Lung (tissue), 12 donors: Measurements from ENCODE around the gene NAALADL2. TPM values are rescaled to one million over a fixed set of nuclear protein-coding genes. Genes with fewer than 3 reads are reported as not detected.
"Not testable (repeated sequence)": the region's sequence is repeated elsewhere in the genome, so short reads cannot be mapped to it uniquely, and the experiment has no call there.

Experiments
- ATAC-seq: fragments of 200-7000 bp; cut with Tn5 transposase; one replicate; pipeline ENCODE4 v1.9.1; 2020; ENCODE audit warnings: moderate number of reproducible peaks; ENCODE audit not compliant: insufficient read depth, low FRiP score
- DNase-seq, 3 donors: peaks; one replicate each; pipeline ENCODE4 v3.0.0-alpha.2; 2013 to 2017
- H3K27ac ChIP-seq, 2 donors: one replicate each; pipeline ENCODE4 v1.5.1; 2013; ENCODE audit warnings: mild to moderate bottlenecking in 2 of 2, moderate library complexity in 2 of 2, control low read depth in 1 of 2, inconsistent platforms in 1 of 2, low read depth in 1 of 2, low read length in 1 of 2
- H3K27me3 ChIP-seq, 3 donors: one replicate each; pipeline ENCODE4 v1.5.1; 2013; ENCODE audit warnings: low read length in 2 of 3; ENCODE audit not compliant: control insufficient read depth in 3 of 3, insufficient read depth in 3 of 3
- H3K36me3 ChIP-seq, 4 donors: one replicate each; pipeline ENCODE4 v1.5.1; 2013; ENCODE audit warnings: low read length in 4 of 4, mild to moderate bottlenecking in 1 of 4, moderate library complexity in 1 of 4; ENCODE audit not compliant: control insufficient read depth in 4 of 4, insufficient read depth in 4 of 4
- H3K4me1 ChIP-seq, 5 donors: one replicate each; pipeline ENCODE4 v1.5.1; 2013; ENCODE audit warnings: low read length in 5 of 5, mild to moderate bottlenecking in 2 of 5, moderate library complexity in 1 of 5; ENCODE audit not compliant: control insufficient read depth in 5 of 5, insufficient read depth in 5 of 5
- H3K4me3 ChIP-seq: one replicate; pipeline ENCODE4 v1.5.1; 2013; ENCODE audit warnings: mild to moderate bottlenecking, control low read depth, moderate library complexity
- H3K9ac ChIP-seq, 2 donors: one replicate each; pipeline ENCODE4 v1.5.1; 2013; ENCODE audit warnings: low read length in 2 of 2, control low read depth in 1 of 2; ENCODE audit not compliant: insufficient read depth in 1 of 2
- H3K9me3 ChIP-seq, 4 donors: one replicate each; pipeline ENCODE4 v1.5.1; 2013; ENCODE audit warnings: low read length in 3 of 4, mild to moderate bottlenecking in 1 of 4, moderate library complexity in 1 of 4; ENCODE audit not compliant: control insufficient read depth in 4 of 4, insufficient read depth in 3 of 4
- WGBS, 2 donors: extraction: QIAGEN DNeasy Blood & Tissue Kit; methylation state at CpG; one replicate each; pipeline ENCODE4 v1.1.7; 2013; 5-methylcytosine and 5-hydroxymethylcytosine counted together
- polyA plus RNA-seq, 2 donors: library from polyadenylated mRNA; stranded (reverse); fragments of 200-250 nt; gene quantifications; one replicate each; pipeline ENCODE4 v1.2.1, GENCODE V29; 2013
- total RNA-seq, 2 donors: library from RNA; depleted of rRNA in 1 of 2; stranded (reverse); fragments of >200 nt in 1 of 2; gene quantifications; one replicate each; pipeline ENCODE4 v1.2.1, GENCODE V29; 2014 to 2021
- TF ChIP-seq, protein P1 (sequence below): IDR thresholded peaks from 2 replicates; pipeline ENCODE4 v1.5.1; 2012; ENCODE audit warnings: mild to moderate bottlenecking; ENCODE audit errors: control extremely low read depth, extremely low read depth
- donor health status: control.
- donor health status: control.
- donor health status: Bipolar disorder and iron deficiency.
- donor health status: healthy.
- donor health status: DM: yes; HTN: yes; CAD: no.

Gene NAALADL2
- total and polyA plus RNA-seq, 4 donors: 0.49 to 46.7 (median 4.7) TPM

DNA sequence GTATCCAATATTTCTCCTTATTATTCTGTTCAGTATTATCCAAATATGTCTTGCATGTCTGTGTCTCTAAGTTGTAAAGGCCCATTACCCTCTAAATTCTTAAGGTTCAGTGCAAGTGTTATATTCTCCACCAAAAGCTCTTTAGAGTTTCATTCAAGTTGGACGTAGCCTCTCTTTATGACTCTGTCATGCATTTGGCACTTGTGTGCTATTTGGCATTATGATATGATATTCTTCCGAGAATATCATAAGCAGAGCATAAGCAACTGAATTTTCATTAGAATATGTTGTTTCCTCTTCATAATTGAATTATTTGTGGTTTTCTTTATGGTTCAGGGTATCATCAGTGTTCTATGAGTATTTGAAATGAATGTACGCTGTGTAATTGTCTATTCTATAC, 594.2 kb downstream of the NAALADL2 start:
- TF ChIP-seq, protein P1, sequence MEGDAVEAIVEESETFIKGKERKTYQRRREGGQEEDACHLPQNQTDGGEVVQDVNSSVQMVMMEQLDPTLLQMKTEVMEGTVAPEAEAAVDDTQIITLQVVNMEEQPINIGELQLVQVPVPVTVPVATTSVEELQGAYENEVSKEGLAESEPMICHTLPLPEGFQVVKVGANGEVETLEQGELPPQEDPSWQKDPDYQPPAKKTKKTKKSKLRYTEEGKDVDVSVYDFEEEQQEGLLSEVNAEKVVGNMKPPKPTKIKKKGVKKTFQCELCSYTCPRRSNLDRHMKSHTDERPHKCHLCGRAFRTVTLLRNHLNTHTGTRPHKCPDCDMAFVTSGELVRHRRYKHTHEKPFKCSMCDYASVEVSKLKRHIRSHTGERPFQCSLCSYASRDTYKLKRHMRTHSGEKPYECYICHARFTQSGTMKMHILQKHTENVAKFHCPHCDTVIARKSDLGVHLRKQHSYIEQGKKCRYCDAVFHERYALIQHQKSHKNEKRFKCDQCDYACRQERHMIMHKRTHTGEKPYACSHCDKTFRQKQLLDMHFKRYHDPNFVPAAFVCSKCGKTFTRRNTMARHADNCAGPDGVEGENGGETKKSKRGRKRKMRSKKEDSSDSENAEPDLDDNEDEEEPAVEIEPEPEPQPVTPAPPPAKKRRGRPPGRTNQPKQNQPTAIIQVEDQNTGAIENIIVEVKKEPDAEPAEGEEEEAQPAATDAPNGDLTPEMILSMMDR: no peak

DNA sequence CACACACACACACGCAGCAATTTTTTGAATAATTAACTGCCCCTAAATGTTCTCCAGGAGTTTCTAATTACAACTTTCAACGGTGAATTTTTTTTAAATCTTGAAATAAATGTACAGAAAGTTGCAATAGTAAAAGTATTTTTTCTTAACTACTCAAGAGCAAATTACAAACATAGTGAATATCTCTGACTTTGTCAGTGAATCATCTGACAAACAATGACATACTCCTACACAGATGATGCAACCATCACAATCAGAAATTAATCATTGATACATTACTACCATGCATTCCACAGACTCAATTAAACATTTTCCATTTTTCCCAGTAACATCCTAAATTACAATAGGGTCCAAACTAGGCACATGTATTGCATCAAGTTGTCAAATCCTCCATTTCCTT, 597.3 kb downstream of the NAALADL2 start:
- H3K36me3 ChIP-seq: no peaks in the 10 kb centered on the region
- H3K9ac ChIP-seq: no peak overlapping the region
- H3K4me3 ChIP-seq: no peak overlapping the region
- TF ChIP-seq, protein P1: no peak
- DNase-seq (no peak), ATAC-seq (no peak)
- no peaks in the 10 kb centered on the region for H3K4me1 ChIP-seq
- no peak overlapping the region for H3K27ac ChIP-seq
- H3K9me3 ChIP-seq: peaks cover 0 to 3% (median 0%) of the 10 kb centered on the region in 4 donors
- H3K27me3 ChIP-seq: no peaks in the 10 kb centered on the region
- WGBS, 2 donors: 81 to 89% methylated on average over 2 of the region's 2 CpGs

More for the DNA sequence above, 594.2 kb downstream of the NAALADL2 start:
- H3K27me3 ChIP-seq: no peaks in the 10 kb centered on the region
- no peak overlapping the region for H3K9ac ChIP-seq
- no peak for DNase-seq
- H3K4me3 ChIP-seq: no peak overlapping the region
- ATAC-seq: no peak
- H3K4me1 ChIP-seq: no peaks in the 10 kb centered on the region
- no peaks in the 10 kb centered on the region for H3K36me3 ChIP-seq
- H3K27ac ChIP-seq: no peak overlapping the region
- H3K9me3 ChIP-seq: no peaks in the 10 kb centered on the region
- 90 to 92% methylated on average over 3 of the region's 3 CpGs for WGBS, 2 donors

DNA sequence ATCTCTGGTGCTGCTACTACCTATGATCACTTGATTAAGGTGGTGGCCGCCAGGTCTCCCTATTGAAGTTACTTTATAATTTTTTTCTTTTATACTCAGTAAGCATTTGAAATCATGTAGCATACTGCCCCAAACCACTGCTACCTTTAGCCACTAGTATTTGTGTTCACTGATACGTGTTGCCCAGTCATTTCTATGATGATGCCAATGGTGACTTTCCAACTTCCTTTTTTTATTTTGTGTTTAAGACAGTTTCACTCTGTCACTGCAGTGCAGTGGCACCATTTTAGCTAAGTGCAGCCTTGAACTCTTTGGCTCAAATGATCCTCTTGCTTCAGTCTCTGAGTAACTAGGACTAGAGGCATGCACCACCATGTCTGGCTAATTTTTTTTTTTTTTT, 598.2 kb downstream of the NAALADL2 start:
- H3K9ac ChIP-seq: no peak overlapping the region
- no peaks in the 10 kb centered on the region for H3K36me3 ChIP-seq
- H3K27me3 ChIP-seq: no peaks in the 10 kb centered on the region
- DNase-seq (no peak), ATAC-seq (no peak)
- H3K4me3 ChIP-seq: no peak overlapping the region
- WGBS, 2 donors: 91 to 95% methylated on average over 2 of the region's 2 CpGs
- TF ChIP-seq, protein P1: no peak
- H3K27ac ChIP-seq: no peak overlapping the region
- H3K4me1 ChIP-seq: no peaks in the 10 kb centered on the region
- H3K9me3 ChIP-seq: peaks cover 0 to 3% (median 0%) of the 10 kb centered on the region in 4 donors

- not testable (repeated sequence) for ATAC-seq, H3K27ac ChIP-seq, H3K27me3 ChIP-seq, H3K9me3 ChIP-seq, H3K36me3 ChIP-seq, H3K4me3 ChIP-seq, H3K4me1 ChIP-seq, H3K9ac ChIP-seq, DNase-seq
- 89 to 93% methylated on average over 4 of the region's 4 CpGs for WGBS, 2 donors
These were observed 601.8 kb downstream of the NAALADL2 start for GRCh38 chr3:175460849-175461399.
